Activated naive CD8-positive, alpha-beta T cell treated with anti-CD3 and anti-CD28 coated beads, Interleukin-2, amount 50 U/mL, for 16 hours (primary cell): ENCODE measurements around the gene EIF5AL1.
"Not testable (repeated sequence)": the region's sequence is repeated elsewhere in the genome, so short reads cannot be mapped to it uniquely, and the experiment has no call there.

Experiments
- DNase-seq: peaks from one replicate; pipeline ENCODE4 v3.0.0-alpha.2; 2020; ENCODE audit warnings: low read depth, low spot score

Gene EIF5AL1

GRCh38 chr10:79487296-79488194 is 24.8 kb upstream of the EIF5AL1 start:
- DNase-seq: no peak

DNA sequence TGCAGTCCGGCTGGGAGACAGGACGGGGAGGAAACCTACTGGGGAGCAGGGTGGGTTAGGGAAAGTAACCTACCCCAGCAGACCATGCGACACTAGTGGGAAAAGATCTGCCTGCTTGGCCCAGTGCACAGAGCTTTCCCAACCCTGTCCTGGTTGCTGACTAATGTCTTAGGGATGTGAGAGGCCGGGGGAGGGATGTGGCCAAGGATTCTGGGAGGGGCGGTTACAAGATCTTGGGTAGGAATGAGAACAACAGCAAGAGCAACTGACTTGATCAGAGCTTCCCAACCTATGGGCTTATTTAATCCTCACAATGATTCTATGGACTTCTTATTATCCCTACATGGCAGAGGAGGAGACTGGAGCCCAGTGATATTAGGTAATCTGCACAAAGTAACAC is 24.0 kb upstream of the EIF5AL1 start:
- no peak for DNase-seq

DNA sequence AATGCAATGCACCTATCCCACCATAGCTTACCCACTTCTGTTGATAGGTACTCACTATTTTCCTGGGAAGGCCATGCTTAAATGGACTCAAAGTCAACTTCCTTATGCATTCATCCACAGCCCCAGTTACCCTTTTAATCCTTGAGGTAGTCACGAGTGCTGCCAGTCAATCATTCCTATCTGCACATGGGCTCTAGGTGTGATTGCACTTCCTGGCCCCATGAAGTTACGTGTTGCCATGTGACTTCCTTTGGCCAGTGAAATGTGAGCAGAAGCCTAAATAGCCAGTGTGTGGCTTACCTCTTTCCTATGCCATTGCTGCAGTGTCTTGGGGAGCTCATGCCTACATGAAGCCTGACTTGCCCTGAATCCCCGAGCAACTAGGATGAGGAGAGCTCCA is 23.5 kb upstream of the EIF5AL1 start:
- no peak for DNase-seq

- DNase-seq: no peak
Observed at GRCh38 chr10:79490400-79491142, 21.8 kb upstream of the EIF5AL1 start.

DNA sequence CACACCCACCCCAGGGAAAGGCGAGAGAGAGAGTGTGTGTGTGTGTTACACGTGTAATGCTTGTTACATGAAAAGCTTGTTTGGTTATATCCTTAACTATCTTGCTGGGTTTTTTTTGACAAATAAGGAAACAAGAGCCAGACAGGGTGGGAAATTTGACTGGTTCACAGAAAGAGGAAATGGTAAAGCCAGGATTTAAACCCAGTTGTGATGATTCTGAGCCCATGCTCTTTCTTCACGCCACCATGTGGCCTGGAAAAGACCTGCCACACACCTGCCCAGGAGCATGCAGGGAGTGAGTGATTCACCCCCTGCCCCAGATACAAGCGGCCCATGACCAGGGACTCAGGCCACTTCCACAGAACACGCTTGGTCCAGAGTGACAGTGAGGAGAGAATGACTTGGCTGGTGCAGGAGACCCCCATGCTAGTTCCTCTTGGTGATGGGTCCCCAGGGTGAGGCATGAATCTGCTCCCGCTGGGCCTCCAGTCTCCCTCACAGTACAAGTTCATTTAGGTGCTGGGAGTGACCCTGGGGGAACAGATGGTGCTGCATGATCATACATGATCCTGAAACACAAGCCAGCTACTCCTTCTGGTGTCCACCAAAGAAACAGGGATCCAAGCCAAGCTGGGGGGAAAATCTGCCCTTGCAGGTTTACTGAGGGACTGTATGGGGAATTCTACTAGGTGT is 21.0 kb upstream of the EIF5AL1 start:
- no peak for DNase-seq

- no peak for DNase-seq
Observed at GRCh38 chr10:79492256-79492655, 20.1 kb upstream of the EIF5AL1 start.

GRCh38 chr10:79492839-79493238 is 19.5 kb upstream of the EIF5AL1 start:
- DNase-seq: no peak

- DNase-seq: no peak
Observed at GRCh38 chr10:79493806-79494205, 18.5 kb upstream of the EIF5AL1 start.

GRCh38 chr10:79494871-79495705 is 17.2 kb upstream of the EIF5AL1 start:
- no peak for DNase-seq

GRCh38 chr10:79495791-79496190 is 16.5 kb upstream of the EIF5AL1 start:
- DNase-seq: no peak

GRCh38 chr10:79496896-79497295 is 15.4 kb upstream of the EIF5AL1 start:
- DNase-seq: no peak

- no peak for DNase-seq
Observed at GRCh38 chr10:79498291-79498829, 14.0 kb upstream of the EIF5AL1 start.

GRCh38 chr10:79502561-79503309 is 9.6 kb upstream of the EIF5AL1 start:
- DNase-seq: no peak

DNA sequence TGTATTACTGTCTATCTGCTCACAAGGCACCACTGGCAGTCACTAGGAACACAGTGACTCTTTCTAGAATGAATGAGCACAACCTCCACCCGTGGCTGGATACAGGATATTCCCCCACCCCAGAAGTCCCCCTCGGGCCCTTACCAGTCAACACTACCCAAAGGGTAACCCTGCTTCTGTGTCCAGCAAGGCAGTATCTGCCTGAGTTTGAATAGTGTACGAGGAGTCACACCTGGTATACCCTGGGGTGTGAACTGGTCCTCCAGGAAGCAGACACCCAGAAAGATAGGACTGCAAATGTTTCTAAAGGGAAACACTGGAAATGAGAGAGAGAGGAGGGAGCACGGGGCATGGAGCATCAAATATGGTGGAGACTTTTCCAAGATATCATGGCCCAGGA is 8.5 kb upstream of the EIF5AL1 start:
- DNase-seq: not testable (repeated sequence)

GRCh38 chr10:79504483-79504882 is 7.8 kb upstream of the EIF5AL1 start:
- not testable (repeated sequence) for DNase-seq

DNA sequence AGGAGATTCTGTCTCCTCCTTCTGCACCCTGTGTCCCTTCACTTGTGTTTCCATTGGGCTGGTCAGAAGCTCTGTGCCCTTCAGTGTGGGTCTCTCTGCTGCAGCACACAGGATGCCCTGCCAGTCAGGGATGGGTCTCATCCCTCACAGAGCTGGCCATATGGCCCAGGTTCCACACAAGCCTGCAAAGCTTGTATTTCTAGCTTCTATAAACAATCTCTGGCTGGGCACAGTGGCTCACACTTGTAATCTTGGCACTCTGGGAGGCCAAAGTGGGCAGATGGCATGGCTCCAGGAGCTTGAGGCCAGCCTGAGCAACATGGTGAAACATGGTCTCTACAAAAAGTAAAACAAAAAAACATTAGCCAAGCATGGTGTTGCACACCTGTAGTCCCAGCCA is 7.0 kb upstream of the EIF5AL1 start:
- not testable (repeated sequence) for DNase-seq

DNA sequence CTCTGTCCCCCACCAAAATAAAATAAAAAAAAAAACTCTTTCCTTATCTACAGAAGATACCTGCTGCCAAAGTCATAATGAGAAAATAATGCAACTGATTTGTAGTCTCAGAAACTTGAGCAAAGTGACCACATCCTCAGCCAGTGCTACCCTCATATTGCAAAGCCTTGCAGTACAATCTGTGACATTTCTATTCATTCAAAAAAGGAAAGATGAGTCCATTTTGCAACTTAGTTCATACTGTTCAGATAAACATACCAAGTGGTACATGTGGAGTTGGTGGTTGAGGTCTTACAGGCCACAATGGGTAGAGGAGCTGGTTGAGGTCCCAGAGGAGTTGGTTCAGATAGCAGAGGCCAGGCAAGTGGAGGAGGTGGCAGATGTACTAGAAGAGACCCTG is 6.5 kb upstream of the EIF5AL1 start:
- DNase-seq: no peak

DNA sequence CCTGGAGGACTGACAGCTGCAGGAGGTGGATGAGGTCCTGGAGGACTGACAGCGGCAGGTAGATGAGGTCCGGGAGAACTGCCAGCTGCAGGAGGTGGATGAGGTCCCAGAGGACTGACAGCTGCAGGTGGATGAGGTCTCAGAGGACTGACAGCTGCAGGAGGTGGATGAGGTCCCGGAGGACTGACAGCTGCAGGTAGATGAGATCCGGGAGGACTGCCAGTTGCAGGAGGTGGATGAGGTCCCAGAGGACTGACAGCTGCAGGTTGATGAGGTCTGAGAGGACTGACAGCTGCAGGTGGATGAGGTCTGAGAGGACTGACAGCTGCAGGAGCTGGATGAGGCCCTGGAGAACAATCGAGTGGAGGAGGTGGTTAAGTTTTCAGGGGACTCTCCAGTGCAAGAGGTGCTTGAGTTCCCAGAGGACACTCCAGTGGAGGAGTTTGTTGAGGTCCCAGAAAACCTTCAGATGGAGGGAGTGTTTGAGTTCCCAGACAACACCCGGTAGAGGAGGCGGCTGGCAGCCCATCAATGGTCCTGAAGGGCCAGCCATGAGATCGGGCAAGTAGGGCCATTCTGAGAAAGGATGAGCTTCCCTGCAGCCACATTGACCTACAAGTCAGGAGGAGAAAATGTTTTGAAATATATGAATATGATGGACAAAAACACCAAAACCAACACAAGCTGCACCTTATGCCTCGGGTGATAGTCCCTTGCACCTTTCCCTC is 4.7 kb upstream of the EIF5AL1 start:
- no peak for DNase-seq

GRCh38 chr10:79508245-79508644 is 4.1 kb upstream of the EIF5AL1 start:
- not testable (repeated sequence) for DNase-seq
